ENCODE data around the gene WARS2.

The WARS2 gene

DNA sequence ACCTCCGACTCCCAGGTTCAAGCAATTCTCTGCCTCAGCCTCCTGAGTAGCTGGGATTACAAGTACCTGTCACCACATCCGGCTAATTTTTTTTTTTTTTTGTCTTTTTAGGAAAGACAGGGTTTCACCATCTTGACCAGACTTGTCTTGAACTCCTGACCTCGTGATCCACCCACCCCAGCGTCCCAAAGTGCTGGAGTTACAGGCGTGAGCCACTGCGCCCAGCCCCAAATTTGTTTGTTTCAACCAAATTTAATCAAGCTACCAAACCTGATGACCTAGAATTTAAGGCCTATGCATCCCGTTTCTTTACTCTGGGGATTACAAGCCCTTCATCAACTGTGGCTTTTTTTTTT is 94.0 kb downstream of the WARS2 start:
- H3K27me3 ChIP-seq: no peaks in the 10 kb centered on the region
- H3K27ac ChIP-seq: peak overlapping the region; percentile 40; the same call in 1 of the 2 replicates
- H3K4me1 ChIP-seq: peaks cover 23% of the 10 kb centered on the region
- H4K20me1 ChIP-seq: no peaks in the 10 kb centered on the region
- H3K9me3 ChIP-seq: no peaks in the 10 kb centered on the region
- H3K4me2 ChIP-seq: peak overlapping the region; percentile 68
- TF ChIP-seq Cebpa-rat (IDR thresholded peaks at IDR 0.05): no peak
- H3K36me3 ChIP-seq: 0 out of 2 replicates have a peak, but pooled peaks cover 6% of the 10 kb centered on the region
- no peak overlapping the region for H3K4me3 ChIP-seq
- no peak overlapping the region for H3K9ac ChIP-seq

DNA sequence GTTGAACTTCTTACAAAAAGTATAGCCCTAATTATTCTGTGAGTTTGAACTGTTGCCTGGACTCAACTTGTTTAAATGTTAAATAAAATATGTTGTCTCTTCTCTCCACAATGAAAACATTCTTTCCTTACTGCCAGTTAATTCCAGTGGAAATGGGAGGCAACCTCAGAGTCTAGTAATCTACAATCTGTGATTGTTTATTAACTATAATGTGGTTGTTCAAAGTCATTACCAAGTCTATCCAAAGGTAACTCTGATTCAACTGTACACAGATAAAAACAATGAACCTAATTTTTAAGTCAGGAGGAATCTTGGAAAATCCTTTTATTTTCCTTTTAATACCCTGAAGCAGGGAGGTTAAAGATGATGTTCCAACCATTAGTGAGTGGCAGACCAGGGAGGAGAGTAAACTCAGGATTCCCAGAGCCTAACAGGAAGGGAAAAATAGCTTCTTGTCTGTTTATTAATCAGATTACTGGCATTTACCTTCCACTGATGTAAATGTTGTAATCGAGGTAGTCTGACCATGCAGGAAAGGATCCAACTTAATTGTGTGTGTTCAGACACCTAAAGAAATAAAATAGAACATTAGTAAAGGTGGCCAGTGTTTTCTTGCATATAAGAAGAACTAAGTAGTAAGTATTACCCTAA is 95.2 kb downstream of the WARS2 start:
- Histone ChIP-seq H3K4me2 (no peak overlapping the region), H3K4me1 (peaks cover 23% of the 10 kb centered on the region)

DNA sequence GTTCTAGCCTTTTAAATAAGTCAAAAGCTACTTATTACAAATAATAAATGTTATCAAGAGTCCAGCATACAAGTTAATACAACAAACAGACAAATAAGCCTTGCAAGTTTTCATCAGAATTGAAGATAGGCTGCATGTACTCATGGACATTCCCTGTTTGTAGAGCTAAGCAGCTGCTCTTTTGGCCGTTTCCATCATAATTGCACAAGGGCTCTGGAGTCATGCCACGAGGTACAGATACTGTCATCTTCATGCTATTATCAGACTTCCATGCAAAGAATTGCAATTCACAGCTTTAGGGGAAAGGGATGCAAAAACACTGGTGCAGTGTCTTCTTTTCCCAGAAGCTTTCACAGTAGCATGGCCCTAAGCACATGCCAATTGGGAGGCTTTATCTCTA is 99.5 kb downstream of the WARS2 start:
- no peak overlapping the region for H3K4me3 ChIP-seq
- H4K20me1 ChIP-seq: no peaks in the 10 kb centered on the region
- no peak overlapping the region for H3K4me2 ChIP-seq
- H3K27me3 ChIP-seq: no peaks in the 10 kb centered on the region
- no peak for TF ChIP-seq Cebpa-rat (IDR thresholded peaks at IDR 0.05)
- no peak overlapping the region for H3K9ac ChIP-seq
- H3K9me3 ChIP-seq: no peaks in the 10 kb centered on the region
- H3K4me1 ChIP-seq: peaks cover 2% of the 10 kb centered on the region
- 0 out of 2 replicates have a peak, but pooled peaks cover 9% of the 10 kb centered on the region for H3K36me3 ChIP-seq
- no peak overlapping the region for H3K27ac ChIP-seq

More for the DNA sequence above, 95.2 kb downstream of the WARS2 start:
- Histone ChIP-seq H4K20me1 (no peaks in the 10 kb centered on the region), H3K9me3 (no peaks in the 10 kb centered on the region), H3K4me3 (no peak overlapping the region), H3K9ac (no peak overlapping the region), H3K27ac (no peak overlapping the region), H3K36me3 (0 out of 2 replicates have a peak, but pooled peaks cover 9% of the 10 kb centered on the region), H3K27me3 (no peaks in the 10 kb centered on the region)
- no peak for TF ChIP-seq Cebpa-rat (IDR thresholded peaks at IDR 0.05)

DNA sequence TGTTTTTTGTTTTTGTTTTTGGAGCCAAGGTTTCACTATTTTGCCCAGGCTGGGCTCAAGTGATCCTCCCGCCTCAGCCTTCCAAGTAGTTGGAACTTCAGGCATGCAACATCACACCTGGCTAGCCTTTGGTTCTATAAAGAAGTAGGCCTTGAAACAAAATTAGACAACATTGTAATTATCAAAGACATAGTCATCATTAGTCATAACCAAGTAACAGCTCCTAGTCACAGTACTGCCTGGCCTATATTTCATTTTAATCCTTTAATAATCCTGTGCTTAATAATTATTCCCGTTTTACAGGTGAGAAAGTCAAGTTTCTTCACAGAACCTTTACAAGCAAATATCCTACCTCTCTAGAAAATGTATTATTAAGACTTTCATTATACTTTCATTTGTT is 100.0 kb downstream of the WARS2 start:
- Histone ChIP-seq H3K4me2 (no peak overlapping the region), H3K27ac (no peak overlapping the region), H3K27me3 (no peaks in the 10 kb centered on the region)

DNA sequence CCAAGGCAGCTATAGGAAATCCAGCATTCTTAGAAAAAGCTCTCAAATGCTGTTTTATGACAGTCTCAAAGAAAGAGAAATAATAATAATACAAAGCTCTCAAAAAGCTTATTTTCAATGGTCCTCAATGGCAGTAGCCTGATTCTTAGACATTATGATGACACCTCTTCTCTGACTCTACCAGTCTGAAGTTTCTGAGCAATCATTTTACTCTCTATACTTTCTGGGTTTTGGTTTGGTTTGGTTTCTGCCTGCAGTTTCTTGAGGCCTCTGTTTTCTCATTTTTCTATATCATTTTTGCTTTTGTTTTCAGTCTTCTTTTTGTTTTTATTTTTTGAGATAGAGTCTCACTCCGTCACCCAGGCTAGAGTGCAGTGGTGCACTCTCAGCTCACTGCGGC is 102.1 kb downstream of the WARS2 start:
- Histone ChIP-seq H3K9ac (no peak overlapping the region), H4K20me1 (no peaks in the 10 kb centered on the region), H3K4me1 (no peaks in the 10 kb centered on the region), H3K4me2 (no peak overlapping the region), H3K4me3 (no peak overlapping the region), H3K27ac (no peak overlapping the region), H3K27me3 (no peaks in the 10 kb centered on the region), H3K9me3 (no peaks in the 10 kb centered on the region), H3K36me3 (0 out of 2 replicates have a peak, but pooled peaks cover 9% of the 10 kb centered on the region)
- TF ChIP-seq Cebpa-rat (IDR thresholded peaks at IDR 0.05): no peak

More for the DNA sequence above, 100.0 kb downstream of the WARS2 start:
- Histone ChIP-seq H4K20me1 (no peaks in the 10 kb centered on the region), H3K4me1 (no peaks in the 10 kb centered on the region), H3K9me3 (no peaks in the 10 kb centered on the region), H3K9ac (no peak overlapping the region), H3K36me3 (0 out of 2 replicates have a peak, but pooled peaks cover 9% of the 10 kb centered on the region), H3K4me3 (no peak overlapping the region)
- TF ChIP-seq Cebpa-rat (IDR thresholded peaks at IDR 0.05): no peak

DNA sequence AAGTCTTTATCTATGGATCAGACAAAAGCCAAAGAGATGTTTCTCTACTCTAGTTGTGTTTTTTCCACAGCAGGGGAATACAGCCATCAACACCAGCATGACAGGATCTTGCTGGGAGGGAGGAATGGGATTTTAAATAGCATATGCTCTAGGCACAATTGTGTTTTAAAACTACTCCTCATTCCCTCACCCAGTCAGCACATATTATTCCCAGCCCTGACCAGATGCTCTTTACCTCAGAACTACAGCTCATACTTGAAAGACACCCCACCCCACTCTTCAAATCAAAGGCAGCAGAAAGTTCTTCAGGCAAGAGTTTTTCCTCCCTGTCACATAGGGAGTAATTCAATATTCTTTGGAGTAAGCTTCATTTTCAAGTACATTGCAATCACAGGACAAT is 106.1 kb downstream of the WARS2 start:
- Histone ChIP-seq H3K4me2 (no peak overlapping the region), H3K4me1 (no peaks in the 10 kb centered on the region), H4K20me1 (no peaks in the 10 kb centered on the region), H3K36me3 (peaks cover 9% of the 10 kb centered on the region; the same call in 1 of the 2 replicates), H3K27ac (no peak overlapping the region), H3K9me3 (peaks cover 4% of the 10 kb centered on the region; the same call in 1 of the 2 replicates), H3K9ac (no peak overlapping the region), H3K4me3 (no peak overlapping the region), H3K27me3 (no peaks in the 10 kb centered on the region)
- TF ChIP-seq Cebpa-rat (IDR thresholded peaks at IDR 0.05): no peak

DNA sequence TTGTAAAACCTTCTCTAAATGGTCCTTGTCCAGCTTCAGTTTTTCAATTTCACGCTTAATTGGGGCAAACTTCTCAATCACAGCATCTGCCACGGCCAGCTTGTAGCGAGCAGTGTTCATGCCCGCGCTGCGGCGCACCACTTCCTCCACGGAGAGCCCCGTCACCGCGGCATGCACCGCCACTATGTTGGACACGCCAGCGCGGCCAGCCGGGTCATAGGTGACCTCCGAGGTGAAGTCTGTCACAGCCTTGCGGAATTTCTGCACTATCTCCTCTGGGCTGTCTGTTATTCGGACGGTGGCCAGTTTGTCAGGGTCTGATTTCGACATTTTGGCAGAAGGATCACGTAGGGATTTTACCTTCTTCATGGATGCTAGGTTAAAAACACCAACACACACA is 107.5 kb downstream of the WARS2 start:
- TF ChIP-seq Cebpa-rat (IDR thresholded peaks at IDR 0.05): no peak
- Histone ChIP-seq H3K9ac (no peak overlapping the region), H3K27me3 (no peaks in the 10 kb centered on the region), H3K4me3 (no peak overlapping the region), H3K4me2 (no peak overlapping the region), H4K20me1 (no peaks in the 10 kb centered on the region), H3K4me1 (no peaks in the 10 kb centered on the region), H3K27ac (no peak overlapping the region), H3K9me3 (peaks cover 4% of the 10 kb centered on the region; the same call in 1 of the 2 replicates), H3K36me3 (peaks cover 9% of the 10 kb centered on the region; the same call in 1 of the 2 replicates)

DNA sequence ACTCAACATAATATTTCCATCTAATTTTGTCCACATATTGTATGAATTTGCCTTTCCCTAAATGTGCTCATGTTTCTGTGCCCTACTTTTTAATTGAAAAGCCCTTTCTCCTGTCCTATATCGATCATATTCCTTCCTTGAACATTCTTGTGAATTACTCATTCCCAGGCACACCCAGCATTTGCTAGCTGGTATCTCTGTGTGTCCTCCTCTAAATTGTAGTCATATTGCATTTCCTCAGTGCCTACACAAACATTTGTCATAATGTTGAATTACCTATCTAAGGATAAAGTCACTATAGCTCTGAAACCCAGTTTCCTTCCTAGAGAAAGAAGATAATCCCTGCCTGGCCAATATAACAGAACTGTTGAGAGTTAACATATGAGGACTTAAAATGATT is 112.7 kb downstream of the WARS2 start:
- H3K4me1 ChIP-seq: no peaks in the 10 kb centered on the region
- no peaks in the 10 kb centered on the region for H4K20me1 ChIP-seq
- H3K4me3 ChIP-seq: no peak overlapping the region
- H3K27me3 ChIP-seq: no peaks in the 10 kb centered on the region
- H3K27ac ChIP-seq: no peak overlapping the region
- no peak overlapping the region for H3K4me2 ChIP-seq
- no peak for TF ChIP-seq Cebpa-rat (IDR thresholded peaks at IDR 0.05)
- H3K9me3 ChIP-seq: peaks cover 4% of the 10 kb centered on the region; the same call in 1 of the 2 replicates
- H3K36me3 ChIP-seq: peaks cover 4% of the 10 kb centered on the region; the same call in 1 of the 2 replicates
- H3K9ac ChIP-seq: no peak overlapping the region

DNA sequence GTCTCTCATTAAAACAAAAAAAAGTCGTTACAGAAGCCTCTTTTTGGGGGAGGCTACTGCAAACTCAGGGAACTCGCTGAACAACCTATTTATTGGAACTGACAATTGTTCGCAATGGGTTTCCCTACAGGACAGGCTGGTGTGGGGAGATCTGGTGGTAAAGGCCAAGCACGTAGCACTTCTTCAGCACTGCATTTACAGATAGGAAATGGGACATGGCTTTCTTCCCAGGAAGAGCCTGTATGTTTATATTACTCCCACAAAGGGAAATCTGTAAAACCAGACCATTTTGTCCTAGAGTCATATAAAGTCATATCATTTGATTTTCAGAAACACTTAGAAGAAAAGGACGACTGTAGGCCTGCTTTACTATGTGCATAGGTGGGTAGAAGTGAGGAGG is 113.5 kb downstream of the WARS2 start:
- no peaks in the 10 kb centered on the region for H3K4me1 ChIP-seq
- no peaks in the 10 kb centered on the region for H3K27me3 ChIP-seq
- H3K36me3 ChIP-seq: no peaks in the 10 kb centered on the region
- no peak overlapping the region for H3K27ac ChIP-seq
- H3K9me3 ChIP-seq: peaks cover 4% of the 10 kb centered on the region; the same call in 1 of the 2 replicates
- no peaks in the 10 kb centered on the region for H4K20me1 ChIP-seq
- H3K4me3 ChIP-seq: no peak overlapping the region
- TF ChIP-seq Cebpa-rat (IDR thresholded peaks at IDR 0.05): no peak
- H3K9ac ChIP-seq: no peak overlapping the region
- no peak overlapping the region for H3K4me2 ChIP-seq

DNA sequence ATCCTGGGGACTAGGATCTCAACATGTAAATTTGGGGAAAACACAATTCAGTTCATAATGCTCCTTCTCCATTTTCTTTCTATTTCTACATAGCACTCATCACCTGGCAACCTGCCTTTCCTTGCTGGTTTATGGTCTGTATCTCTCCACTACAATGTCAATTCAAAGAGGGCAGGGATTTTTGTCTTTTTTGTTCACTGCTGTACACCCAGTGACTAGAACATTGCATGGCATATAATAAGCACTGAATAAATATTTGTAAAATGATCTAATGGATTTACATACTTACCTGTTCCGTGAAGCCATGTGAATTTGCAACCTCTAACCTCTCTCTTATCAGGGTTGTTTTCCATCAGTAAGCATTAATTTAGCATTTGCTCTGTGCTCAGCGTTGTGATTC is 124.9 kb downstream of the WARS2 start:
- no peak overlapping the region for H3K4me2 ChIP-seq
- H3K4me1 ChIP-seq: no peaks in the 10 kb centered on the region
- no peaks in the 10 kb centered on the region for H4K20me1 ChIP-seq
- no peak for TF ChIP-seq Cebpa-rat (IDR thresholded peaks at IDR 0.05)
- H3K36me3 ChIP-seq: no peaks in the 10 kb centered on the region
- no peak overlapping the region for H3K27ac ChIP-seq
- H3K4me3 ChIP-seq: no peak overlapping the region
- H3K27me3 ChIP-seq: no peaks in the 10 kb centered on the region
- no peak overlapping the region for H3K9ac ChIP-seq
- H3K9me3 ChIP-seq: no peaks in the 10 kb centered on the region
